Panc1 (cell line): ENCODE measurements around the gene CD80. TPM values are rescaled to one million over a fixed set of nuclear protein-coding genes. Genes with fewer than 3 reads are reported as not detected.

ENCODE experiments used
- ATAC-seq: fragments of 200-7000 bp; cut with Tn5 transposase; 2 replicates; pipeline ENCODE4 v1.9.1; 2020; ENCODE audit warnings: mild to moderate bottlenecking, moderate library complexity
- BruUV-seq: library from RNA; stranded (reverse); fragments of 400-500 nt; replicated peaks from 2 replicates; lab custom pipeline; 2021; lab: Mats Ljungman, UMichigan
- CTCF ChIA-PET: fragments of 300-600 bp; sonication (Branson Sonifier 250); formaldehyde crosslinking; loops from one replicate; lab custom pipeline; 2022; ENCODE audit warnings: antibody characterized with exemption; lab: Charles Lee
- POLR2A ChIA-PET: fragments of 300-600 bp; sonication (Branson Sonifier 250); formaldehyde crosslinking; loops from one replicate; lab custom pipeline; 2022; ENCODE audit warnings: antibody characterized with exemption; lab: Charles Lee
- DNase-seq: peaks from one replicate; pipeline ENCODE4 v3.0.0-alpha.2; 2010; ENCODE audit warnings: low read depth, low spot score
- H3K27ac ChIP-seq: 2 replicates; pipeline ENCODE4 v1.5.1; 2011; ENCODE audit warnings: mild to moderate bottlenecking, low read length, inconsistent platforms
- H3K27me3 ChIP-seq: fragments of 200-500 bp; sonication (Bioruptor generic); 2 replicates; pipeline ENCODE4 v1.6.0; 2014; ENCODE audit warnings: low read length, inconsistent platforms; ENCODE audit not compliant: control insufficient read depth, insufficient read depth
- H3K36me3 ChIP-seq: fragments of 200-500 bp; sonication (Bioruptor generic); 2 replicates; pipeline ENCODE4 v1.5.1; 2014; ENCODE audit warnings: inconsistent platforms, mild to moderate bottlenecking, low read length, moderate library complexity; ENCODE audit not compliant: control insufficient read depth, insufficient read depth
- H3K4me1 ChIP-seq: 2 replicates; pipeline ENCODE4 v1.5.1; 2011; ENCODE audit warnings: inconsistent platforms, mild to moderate bottlenecking, low read length, moderate library complexity; ENCODE audit not compliant: control insufficient read depth, insufficient read depth
- H3K4me3 ChIP-seq, 2 experiments: 2 replicates each; pipeline ENCODE4 v1.5.1; 2011 to 2012; ENCODE audit warnings: low read depth in 2 of 2, low read length in 2 of 2, mild to moderate bottlenecking in 2 of 2, inconsistent platforms in 1 of 2, moderate library complexity in 1 of 2
- H3K9me3 ChIP-seq: fragments of 200-500 bp; sonication (Bioruptor generic); 2 replicates; pipeline ENCODE4 v1.5.1; 2014; ENCODE audit warnings: low read depth, mild to moderate bottlenecking, inconsistent platforms, low read length, moderate library complexity; ENCODE audit not compliant: control insufficient read depth, insufficient read depth
- POLR2AphosphoS5 ChIP-seq: IDR thresholded peaks from 2 replicates; pipeline ENCODE4 v1.6.1; 2012; ENCODE audit warnings: mild to moderate bottlenecking, low read depth, low read length, moderate library complexity
- SIN3A ChIP-seq: IDR thresholded peaks from 2 replicates; pipeline ENCODE4 v1.6.1; 2012; ENCODE audit warnings: low read depth, mild to moderate bottlenecking, low read length, moderate library complexity, borderline replicate concordance; ENCODE audit not compliant: insufficient read depth
- TCF7L2 ChIP-seq: IDR thresholded peaks from 2 replicates; pipeline ENCODE4 v1.6.1; 2011; ENCODE audit warnings: mild to moderate bottlenecking, low read depth, low read length, inconsistent platforms
- in situ Hi-C: cut with HindIII; loops from 2 replicates; pipeline ENCODE4 v1.10.0; 2016; ENCODE audit warnings: low sequenced_read_pairs, low pct_unique_long_range_greater_than_20kb
- intact Hi-C: fragments of 100-400 bp; cut with micrococcal nuclease; formaldehyde crosslinking; loops from one replicate; pipeline ENCODE4 v1.10.0; 2022; ENCODE audit not compliant: unreplicated experiment
- total RNA-seq: library from RNA; stranded (reverse); gene quantifications from one replicate; pipeline ENCODE4 v1.2.1, GENCODE V29; 2021; ENCODE audit not compliant: unreplicated experiment
- TF ChIP-seq, protein P1 (sequence below), 2 experiments: IDR thresholded peaks; 2 replicates each; pipeline ENCODE4 v1.6.1; 2011 to 2012; ENCODE audit warnings: low read depth in 2 of 2, control low read depth in 1 of 2, low read length in 1 of 2, mild to moderate bottlenecking in 1 of 2, moderate library complexity in 1 of 2; ENCODE audit not compliant: insufficient read depth in 1 of 2
- TF ChIP-seq, protein P2 (sequence below): fragments of 450-650 bp; IDR thresholded peaks from 2 replicates; pipeline ENCODE4 v1.5.1; 2017; ENCODE audit warnings: mild to moderate bottlenecking

The CD80 gene
- total RNA-seq, 1 experiment from 2014 or later, result 0.15 TPM

DNA sequence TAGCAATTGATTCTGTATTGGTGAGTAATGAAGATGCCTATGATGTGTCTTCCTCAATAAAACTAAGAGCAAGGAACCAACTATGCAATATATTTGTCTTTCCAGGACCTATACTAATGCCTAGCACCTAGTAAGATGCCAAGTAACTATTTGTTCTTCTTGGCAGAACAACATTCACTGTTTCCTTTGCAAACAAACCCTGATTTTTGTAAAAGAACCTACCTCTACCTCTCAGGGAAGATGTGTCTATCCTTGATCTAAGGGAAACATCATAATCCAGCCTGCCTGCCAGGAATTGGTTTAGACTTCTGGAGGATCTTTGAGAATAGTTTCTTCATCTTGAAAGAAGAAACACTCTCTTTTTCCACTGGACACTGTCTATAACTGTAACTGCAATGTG is 16.1 kb upstream of the CD80 start:
- ATAC-seq, result no peak
- POLR2A ChIA-PET, result no interaction called here
- intact Hi-C loops, result no loop called here
- peaks cover 9% of the 10 kb centered on the region for H3K4me1 ChIP-seq
- H3K9me3 ChIP-seq, result no peaks in the 10 kb centered on the region
- H3K27me3 ChIP-seq, result no peaks in the 10 kb centered on the region
- CTCF ChIA-PET, result no interaction called here
- in situ Hi-C loops, result no loop called here
- no peaks in the 10 kb centered on the region for H3K36me3 ChIP-seq
- TF ChIP-seq TCF7L2 (no peak), POLR2AphosphoS5 (no peak), SIN3A (no peak)
- TF ChIP-seq, protein P1, sequence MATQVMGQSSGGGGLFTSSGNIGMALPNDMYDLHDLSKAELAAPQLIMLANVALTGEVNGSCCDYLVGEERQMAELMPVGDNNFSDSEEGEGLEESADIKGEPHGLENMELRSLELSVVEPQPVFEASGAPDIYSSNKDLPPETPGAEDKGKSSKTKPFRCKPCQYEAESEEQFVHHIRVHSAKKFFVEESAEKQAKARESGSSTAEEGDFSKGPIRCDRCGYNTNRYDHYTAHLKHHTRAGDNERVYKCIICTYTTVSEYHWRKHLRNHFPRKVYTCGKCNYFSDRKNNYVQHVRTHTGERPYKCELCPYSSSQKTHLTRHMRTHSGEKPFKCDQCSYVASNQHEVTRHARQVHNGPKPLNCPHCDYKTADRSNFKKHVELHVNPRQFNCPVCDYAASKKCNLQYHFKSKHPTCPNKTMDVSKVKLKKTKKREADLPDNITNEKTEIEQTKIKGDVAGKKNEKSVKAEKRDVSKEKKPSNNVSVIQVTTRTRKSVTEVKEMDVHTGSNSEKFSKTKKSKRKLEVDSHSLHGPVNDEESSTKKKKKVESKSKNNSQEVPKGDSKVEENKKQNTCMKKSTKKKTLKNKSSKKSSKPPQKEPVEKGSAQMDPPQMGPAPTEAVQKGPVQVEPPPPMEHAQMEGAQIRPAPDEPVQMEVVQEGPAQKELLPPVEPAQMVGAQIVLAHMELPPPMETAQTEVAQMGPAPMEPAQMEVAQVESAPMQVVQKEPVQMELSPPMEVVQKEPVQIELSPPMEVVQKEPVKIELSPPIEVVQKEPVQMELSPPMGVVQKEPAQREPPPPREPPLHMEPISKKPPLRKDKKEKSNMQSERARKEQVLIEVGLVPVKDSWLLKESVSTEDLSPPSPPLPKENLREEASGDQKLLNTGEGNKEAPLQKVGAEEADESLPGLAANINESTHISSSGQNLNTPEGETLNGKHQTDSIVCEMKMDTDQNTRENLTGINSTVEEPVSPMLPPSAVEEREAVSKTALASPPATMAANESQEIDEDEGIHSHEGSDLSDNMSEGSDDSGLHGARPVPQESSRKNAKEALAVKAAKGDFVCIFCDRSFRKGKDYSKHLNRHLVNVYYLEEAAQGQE (IDR thresholded peaks at IDR 0.05; ENCODE audit: insufficient read depth in 1 of 2, low read depth in 2 of 2, low read length in 1 of 2), result no peak
- TF ChIP-seq, protein P2, sequence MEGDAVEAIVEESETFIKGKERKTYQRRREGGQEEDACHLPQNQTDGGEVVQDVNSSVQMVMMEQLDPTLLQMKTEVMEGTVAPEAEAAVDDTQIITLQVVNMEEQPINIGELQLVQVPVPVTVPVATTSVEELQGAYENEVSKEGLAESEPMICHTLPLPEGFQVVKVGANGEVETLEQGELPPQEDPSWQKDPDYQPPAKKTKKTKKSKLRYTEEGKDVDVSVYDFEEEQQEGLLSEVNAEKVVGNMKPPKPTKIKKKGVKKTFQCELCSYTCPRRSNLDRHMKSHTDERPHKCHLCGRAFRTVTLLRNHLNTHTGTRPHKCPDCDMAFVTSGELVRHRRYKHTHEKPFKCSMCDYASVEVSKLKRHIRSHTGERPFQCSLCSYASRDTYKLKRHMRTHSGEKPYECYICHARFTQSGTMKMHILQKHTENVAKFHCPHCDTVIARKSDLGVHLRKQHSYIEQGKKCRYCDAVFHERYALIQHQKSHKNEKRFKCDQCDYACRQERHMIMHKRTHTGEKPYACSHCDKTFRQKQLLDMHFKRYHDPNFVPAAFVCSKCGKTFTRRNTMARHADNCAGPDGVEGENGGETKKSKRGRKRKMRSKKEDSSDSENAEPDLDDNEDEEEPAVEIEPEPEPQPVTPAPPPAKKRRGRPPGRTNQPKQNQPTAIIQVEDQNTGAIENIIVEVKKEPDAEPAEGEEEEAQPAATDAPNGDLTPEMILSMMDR, result no peak
- H3K4me3 ChIP-seq, result no peak overlapping the region
- DNase-seq, result no peak
- BruUV-seq, result no TSS peak
- H3K27ac ChIP-seq, result no peak overlapping the region

DNA sequence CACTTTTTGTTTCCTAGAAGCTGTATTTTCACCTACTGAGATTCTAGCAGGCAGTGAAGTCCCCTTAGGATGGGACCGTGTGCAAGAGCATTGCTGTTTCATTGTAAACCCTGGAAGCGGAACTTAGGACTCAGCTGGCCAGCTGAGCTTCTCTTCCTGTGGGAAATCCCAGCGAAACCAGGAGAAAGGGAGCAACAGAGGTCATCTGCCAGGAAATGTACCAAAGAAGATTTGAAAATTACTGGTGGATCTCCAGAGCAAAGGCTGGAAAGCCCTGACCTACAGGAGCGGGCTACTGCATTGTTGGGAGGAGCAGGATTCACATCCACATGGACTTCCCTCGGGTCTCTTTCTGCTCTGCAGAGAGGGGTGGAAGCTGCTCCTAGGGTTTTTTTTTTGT is 12.3 kb upstream of the CD80 start:
- H3K27me3 ChIP-seq, result peaks cover 5% of the 10 kb centered on the region
- no peak for DNase-seq
- H3K4me3 ChIP-seq, result no peak overlapping the region
- TF ChIP-seq, protein P2, result no peak
- no peak for TF ChIP-seq TCF7L2
- TF ChIP-seq, protein P1 (IDR thresholded peaks at IDR 0.05; ENCODE audit: insufficient read depth in 1 of 2, low read depth in 2 of 2, low read length in 1 of 2), result no peak
- TF ChIP-seq POLR2AphosphoS5, result no peak
- TF ChIP-seq SIN3A, result no peak
- H3K36me3 ChIP-seq, result no peaks in the 10 kb centered on the region
- no peak for ATAC-seq
- ChIA-PET POLR2A (no interaction called here), CTCF (no interaction called here)
- no peaks in the 10 kb centered on the region for H3K9me3 ChIP-seq
- H3K27ac ChIP-seq, result no peak overlapping the region
- no peaks in the 10 kb centered on the region for H3K4me1 ChIP-seq
- intact Hi-C loops (no loop called here), in situ Hi-C loops (no loop called here)
- no TSS peak for BruUV-seq
